Stimulated activated naive CD4-positive, alpha-beta T cell (primary cell): ENCODE data around the gene LRPAP1.

ENCODE experiments used
- DNase-seq, 6 experiments: peaks; one replicate each; lab custom pipeline; 2025; lab: John Stamatoyannopoulos, UW

LRPAP1 gene

GRCh38 chr4:3472411-3473141 lies 59.6 kb downstream of the LRPAP1 start:
- DNase-seq, result no peak

- DNase-seq, result no peak
Measured at GRCh38 chr4:3471886-3472285, 60.3 kb downstream of the LRPAP1 start.

- DNase-seq, result no peak
Measured at GRCh38 chr4:3471098-3471760, 61.0 kb downstream of the LRPAP1 start.

GRCh38 chr4:3470244-3471097 lies 61.8 kb downstream of the LRPAP1 start:
- no peak for DNase-seq

- no peak for DNase-seq
Measured at GRCh38 chr4:3469386-3470243, 62.6 kb downstream of the LRPAP1 start.

- no peak for DNase-seq
Measured at GRCh38 chr4:3468804-3469203, 63.4 kb downstream of the LRPAP1 start.

- no peak for DNase-seq
Measured at GRCh38 chr4:3468154-3468553, 64.1 kb downstream of the LRPAP1 start.

- no peak for DNase-seq
Measured at GRCh38 chr4:3467601-3468031, 64.6 kb downstream of the LRPAP1 start.

- DNase-seq, result no peak
Measured at GRCh38 chr4:3466691-3467600, 65.3 kb downstream of the LRPAP1 start.

- no peak for DNase-seq
Measured at GRCh38 chr4:3465698-3466671, 66.2 kb downstream of the LRPAP1 start.

GRCh38 chr4:3464911-3465697 lies 67.1 kb downstream of the LRPAP1 start:
- DNase-seq, result no peak

GRCh38 chr4:3464349-3464905 lies 67.8 kb downstream of the LRPAP1 start:
- no peak for DNase-seq

- DNase-seq, result no peak
Measured at GRCh38 chr4:3463556-3464348, 68.5 kb downstream of the LRPAP1 start.

- DNase-seq, result no peak
Measured at GRCh38 chr4:3462790-3463415, 69.3 kb downstream of the LRPAP1 start, which contains the start of gene DOK7. Gene DOK7, plus strand, starts transcription at chr4:3463306. Its CDS starts 70 bp downstream, at chr4:3463376.

- DNase-seq, result no peak
Measured at GRCh38 chr4:3462321-3462789, 69.9 kb downstream of the LRPAP1 start.

GRCh38 chr4:3461515-3462291 lies 70.5 kb downstream of the LRPAP1 start:
- no peak for DNase-seq
